CD4-positive, alpha-beta T cell treated with Interferon alpha-2 for 1 hour (primary cell): ENCODE measurements around the gene PSMB3.

Source experiments
- DNase-seq, 2 donors: peaks; one replicate each; pipeline ENCODE4 v3.0.0-alpha.2; 2020 to 2022

The PSMB3 gene

DNA sequence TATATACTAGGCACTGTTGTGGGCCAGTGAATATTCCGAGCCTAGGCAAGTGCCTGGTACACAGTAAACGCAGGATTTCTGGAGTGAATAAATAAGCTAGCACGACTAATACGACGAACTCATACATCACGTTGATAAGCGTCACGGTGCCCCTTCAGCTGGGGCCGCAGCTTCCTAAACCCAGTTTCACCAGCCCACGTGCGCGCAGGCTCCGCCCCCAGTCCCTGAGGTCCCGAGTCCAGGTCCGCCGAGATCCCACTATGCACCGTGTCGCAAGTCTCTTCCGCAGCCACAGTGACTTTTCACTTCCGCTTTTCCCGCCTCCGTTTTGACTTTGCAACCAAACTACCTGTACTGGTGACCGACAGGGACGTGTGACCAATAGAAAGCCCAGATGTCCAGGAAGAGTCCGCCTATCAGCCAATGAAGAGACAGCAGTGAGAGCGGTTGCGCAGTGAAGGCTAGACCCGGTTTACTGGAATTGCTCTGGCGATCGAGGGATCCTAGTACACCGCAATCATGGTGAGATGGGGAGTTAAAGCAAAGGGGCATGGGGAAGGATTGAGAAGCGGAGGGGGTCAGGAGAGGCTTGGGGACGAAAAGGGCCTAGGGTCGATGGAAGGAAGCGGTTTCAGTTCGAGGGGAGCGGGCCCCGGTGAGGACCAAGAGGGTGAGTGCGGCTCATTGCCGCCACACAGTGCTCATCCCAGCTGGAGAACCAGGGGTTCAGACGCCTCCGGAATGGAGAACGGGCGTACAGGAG lies at the start of gene PSMB3:
Gene PSMB3 (plus strand): TSS at position 434 of the 763 bp plus-strand sequence. CDS start 86 bp downstream, at position 520.
- peak; percentile 99 for DNase-seq

DNA sequence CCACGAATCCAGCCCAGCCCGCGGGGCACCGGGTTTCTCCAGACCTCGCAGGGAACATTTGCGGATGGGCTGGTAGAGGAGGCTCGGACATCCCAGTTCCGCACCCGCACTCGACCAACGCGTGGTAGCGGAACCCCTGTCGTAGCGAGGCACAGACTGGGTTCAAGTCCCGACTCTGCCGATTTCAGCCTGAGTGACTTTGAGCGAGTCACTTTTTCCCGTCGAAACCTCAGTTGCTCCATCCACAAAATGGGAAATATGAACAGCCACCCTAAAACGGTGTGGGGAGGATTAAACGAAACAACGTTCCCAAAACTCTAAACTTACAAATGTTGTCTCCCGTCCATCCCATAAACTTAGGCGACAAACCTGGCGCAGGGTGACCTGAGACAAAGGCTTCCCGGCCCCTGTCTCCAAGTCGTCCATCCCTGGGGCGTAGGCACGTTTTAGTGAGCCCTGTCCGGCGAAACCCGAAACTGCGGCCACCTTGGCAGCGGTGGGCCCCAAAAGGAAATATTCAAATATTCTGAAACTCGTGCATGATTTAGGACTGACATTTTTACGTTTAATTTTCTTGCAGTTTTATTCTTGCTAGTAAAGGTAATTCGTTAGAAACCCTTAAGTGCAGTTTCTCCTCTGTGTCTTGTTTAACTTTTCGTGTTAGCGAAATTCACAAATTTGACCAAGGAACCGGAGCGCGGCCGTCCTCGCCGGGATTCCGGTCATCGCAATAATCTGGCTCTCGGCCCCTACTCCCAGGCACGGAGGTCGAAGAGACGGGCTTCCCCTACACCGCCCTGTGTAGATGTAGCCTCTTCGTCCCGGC lies 49.4 kb upstream of the PSMB3 start:
- no peak for DNase-seq

DNA sequence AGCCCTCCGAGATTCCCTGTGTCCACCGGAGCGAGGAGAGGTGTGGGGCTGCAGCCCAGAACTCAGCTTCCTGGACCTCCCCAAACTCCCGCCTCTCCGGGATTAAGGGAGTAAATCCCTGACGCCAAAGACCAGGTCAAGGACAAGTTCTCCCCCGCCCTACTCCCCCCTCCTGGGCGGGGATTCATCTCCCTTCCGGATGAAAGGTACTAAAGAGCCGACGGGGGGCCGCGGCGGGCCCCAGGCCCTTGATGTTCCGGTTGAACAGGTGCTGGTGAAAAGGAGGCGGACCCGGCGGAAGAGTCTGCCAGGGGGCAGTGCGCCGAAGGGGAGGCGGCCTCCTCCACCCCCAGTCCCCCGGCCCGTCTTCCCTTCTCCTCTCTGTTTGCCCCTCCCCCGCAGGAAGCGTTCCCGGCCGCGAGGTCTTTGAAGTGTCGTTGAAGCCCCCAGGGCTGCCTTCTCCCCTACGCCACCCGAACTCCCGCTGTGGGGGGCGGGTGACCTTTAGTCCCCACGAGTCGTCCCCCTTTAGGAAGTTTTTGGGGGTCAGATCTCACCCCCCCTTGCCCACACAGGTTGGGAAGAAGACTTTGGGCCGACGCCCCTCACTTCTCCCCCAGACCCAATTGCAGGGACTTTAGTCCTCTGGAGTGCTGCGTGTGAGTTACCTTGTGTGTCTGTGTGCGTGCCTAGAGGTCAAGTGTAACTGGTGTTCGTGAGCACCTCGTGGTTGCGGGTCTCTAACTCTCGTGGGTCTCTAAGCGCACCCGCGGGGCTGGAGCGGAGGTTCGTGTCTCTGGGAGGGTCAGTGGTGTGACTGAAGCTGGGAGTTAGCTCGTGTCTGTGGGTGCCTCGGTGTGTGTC lies 48.6 kb upstream of the PSMB3 start:
- peak; percentile 83 to 85 for DNase-seq

- DNase-seq = peak; percentile 84 to 91
Observed at GRCh38 chr17:38704606-38705522, 47.7 kb upstream of the PSMB3 start, which contains the start of gene MLLT6. TSS of gene MLLT6 (plus strand) at chr17:38705273. CDS start at chr17:38705633, 360 bp downstream.

DNA sequence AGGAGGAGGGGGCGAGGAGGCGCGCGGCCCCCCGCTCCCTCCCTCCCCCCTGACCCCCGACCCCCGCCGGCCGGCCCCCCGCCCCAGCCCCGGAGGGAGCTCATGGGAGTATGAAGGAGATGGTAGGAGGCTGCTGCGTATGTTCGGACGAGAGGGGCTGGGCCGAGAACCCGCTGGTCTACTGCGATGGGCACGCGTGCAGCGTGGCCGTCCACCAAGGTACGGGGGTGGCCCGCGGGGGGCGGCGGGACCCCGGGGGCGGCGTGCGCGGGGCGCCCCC lies 47.1 kb upstream of the PSMB3 start:
- no peak for DNase-seq

DNA sequence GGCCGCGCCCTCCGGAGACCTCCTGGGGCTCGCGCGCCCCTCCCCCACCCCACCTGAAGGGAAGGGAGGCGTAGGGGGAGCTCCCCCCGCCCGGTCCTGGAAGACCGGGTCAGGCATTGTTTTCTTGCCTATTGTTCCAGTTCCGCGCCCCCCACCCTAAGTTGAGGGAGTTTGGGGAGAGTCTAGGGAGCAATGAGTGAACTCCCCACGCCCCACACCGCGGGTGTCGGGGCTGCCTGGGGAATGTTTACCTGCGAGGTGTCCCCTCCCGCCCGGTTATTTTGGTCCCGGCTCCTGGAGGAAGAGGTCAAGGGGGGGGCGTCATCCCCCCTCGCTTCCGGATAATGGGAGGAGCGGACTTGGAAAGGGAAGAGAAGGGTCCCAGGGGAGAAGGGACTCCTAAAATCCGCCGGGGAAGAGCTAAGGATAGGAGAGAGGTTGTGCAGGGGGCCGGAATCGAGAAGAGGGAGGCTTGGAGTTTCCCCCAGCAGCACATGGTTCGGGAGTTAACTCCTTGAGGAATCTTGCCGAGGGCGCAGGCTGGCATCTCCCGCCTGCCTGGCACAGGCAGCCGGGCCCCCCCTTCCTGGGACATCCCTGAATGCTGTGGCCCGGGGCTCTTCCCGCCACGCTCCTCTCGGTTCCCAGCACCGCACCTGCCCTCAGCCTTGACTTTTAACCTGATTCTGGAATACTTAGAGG lies 46.6 kb upstream of the PSMB3 start:
- DNase-seq = peak in 1 of 2 donors; percentile 39

- DNase-seq = peak in 1 of 2 donors; percentile 49
Observed at GRCh38 chr17:38706505-38707216, 45.9 kb upstream of the PSMB3 start.

DNA sequence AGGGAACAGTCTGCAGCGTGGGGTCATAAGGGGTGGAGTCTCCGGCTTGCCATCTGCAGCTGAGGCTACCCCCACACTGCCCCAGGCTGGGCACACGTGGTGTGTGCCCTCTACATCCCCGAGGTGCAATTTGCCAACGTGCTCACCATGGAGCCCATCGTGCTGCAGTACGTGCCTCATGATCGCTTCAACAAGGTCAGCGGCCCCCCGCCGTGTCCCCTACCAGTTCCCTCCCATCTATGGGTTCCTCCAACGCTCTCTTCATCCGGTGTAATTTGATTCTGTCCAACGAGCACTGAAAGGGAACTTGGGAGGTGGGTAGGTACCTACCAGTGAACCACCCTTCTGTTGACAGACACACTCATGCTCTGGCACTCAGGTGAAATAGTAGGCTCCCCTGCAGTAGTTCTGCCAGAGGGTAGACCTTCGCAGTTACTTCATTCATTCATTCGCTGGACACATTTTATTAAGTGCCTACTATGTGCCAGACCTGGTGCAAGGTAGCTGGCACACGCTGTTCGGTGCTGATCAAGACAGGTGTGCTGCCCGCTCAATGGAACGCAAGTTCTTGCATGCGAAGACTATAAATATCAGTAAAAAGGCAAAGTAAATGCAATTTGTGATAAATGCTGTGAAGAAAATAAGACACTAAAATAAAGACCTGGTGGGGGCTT lies 44.7 kb upstream of the PSMB3 start:
- DNase-seq = no peak

- DNase-seq = no peak
Observed at GRCh38 chr17:38709104-38709820, 43.3 kb upstream of the PSMB3 start.

- DNase-seq = no peak
Observed at GRCh38 chr17:38709864-38710603, 42.5 kb upstream of the PSMB3 start.

DNA sequence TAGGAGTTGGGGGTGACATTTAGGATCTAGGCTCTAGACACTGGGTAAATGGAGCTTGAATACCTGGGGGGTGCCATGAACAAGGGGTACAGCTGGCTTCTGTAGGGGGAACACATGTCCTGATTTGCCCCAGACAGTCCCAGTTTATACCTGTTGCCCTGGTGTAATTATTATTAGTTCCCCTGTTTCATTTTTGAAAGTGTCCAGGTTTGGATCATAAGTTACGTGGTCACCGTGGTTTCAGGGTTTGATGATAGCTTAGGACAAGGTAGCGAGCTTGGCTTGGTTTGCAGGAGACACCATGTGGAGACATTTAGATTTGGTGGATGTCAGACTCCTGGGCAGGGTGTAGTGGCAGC lies 42.0 kb upstream of the PSMB3 start:
- DNase-seq = no peak

DNA sequence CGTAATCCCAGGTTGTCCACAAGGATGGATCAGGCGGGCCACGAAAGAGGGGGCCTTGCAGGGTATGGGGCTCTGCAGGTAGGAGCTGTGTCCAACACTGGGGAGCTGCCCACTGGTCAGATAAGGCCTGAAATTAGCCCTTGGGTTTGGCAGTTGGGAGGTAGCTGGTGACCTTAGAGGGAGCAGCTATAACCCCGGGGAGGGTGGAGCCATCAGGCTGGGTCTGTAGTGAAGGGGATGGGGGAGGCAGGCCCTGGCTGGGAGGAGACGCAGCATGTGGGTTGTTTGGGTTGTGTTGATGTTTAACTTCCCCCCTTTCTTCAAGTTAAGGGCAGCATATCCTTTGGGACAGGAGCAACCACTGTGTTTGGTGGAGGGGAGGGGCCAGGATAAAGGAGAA lies 41.6 kb upstream of the PSMB3 start:
- DNase-seq = no peak

DNA sequence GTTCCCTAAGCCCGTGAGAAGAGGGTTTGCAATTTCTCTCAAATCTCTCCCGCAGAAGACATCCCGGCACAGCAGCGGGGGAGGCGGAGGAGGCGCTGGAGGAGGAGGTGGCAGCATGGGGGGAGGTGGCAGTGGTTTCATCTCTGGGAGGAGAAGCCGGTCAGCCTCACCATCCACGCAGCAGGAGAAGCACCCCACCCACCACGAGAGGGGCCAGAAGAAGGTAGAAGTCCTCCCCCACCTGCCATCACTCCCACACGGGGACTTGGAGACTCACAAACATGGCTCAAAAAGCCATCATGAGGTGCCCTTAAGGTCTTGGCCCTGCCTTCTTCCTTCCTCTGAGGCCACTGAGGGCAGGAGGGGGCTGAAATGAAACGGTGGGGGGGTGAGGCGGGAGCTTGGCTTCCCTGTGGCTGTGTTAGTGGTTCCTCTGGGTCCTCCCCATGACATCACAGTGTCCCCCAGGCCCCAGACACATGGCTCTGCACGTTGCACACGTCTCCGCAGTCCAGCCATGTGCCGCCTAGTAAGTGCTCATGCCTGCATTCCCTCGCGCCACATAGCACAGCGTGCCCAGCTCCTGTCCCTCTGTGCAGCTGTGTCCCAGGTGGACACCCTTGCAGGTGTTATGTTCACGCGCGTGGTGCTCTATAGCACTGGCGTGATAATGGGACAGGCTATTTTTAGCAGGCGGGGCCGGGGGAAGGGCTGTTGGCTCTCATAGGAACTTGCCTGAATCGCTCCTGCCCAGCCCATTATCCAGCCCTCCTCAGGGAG lies 40.6 kb upstream of the PSMB3 start:
- no peak for DNase-seq

DNA sequence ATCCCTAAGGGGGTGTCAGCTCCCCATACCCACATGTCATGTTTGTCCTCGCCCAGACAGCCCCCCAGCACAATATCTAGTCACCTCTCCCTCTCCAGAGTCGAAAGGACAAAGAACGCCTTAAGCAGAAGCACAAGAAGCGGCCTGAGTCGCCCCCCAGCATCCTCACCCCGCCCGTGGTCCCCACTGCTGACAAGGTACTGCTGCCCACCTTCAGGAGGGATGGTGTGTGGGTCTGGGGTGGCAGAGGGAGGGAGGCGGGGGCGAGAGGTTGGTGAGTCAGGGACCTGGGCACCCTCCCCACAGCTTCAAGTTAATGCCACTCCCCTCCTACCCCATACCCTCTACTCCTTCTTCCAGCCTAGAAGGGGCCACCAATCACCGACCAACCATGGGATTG lies 39.9 kb upstream of the PSMB3 start:
- no peak for DNase-seq

DNA sequence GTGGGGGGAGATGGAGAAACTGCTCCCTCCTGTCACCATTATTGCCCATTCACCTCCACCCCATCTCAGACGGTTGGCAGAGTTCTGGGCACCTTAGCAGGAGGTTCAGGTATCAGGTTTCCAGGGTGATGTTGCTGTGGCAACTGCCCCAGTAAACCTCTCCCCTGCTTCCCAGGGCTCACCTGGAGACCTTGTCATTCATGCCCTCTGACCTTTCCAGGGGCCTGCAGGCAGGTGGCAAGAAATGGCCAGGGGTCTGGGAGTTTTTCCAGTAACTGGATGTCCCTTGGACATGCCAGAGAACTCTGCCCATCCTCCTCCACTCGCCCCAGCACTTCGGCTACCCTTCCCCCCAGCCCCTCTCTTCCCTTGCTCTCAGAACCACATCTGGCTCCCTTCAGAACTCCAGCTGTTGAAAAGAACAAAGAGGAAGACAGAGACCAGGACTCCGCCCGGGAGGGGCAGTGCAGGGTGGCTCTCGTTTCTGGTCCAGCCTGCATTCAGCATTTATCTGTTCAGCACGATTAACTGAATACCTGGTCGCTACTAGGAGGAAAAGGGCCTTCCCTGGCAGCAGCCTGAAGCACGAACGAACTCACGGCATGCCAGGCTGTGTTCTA lies 39.0 kb upstream of the PSMB3 start:
- no peak for DNase-seq

DNA sequence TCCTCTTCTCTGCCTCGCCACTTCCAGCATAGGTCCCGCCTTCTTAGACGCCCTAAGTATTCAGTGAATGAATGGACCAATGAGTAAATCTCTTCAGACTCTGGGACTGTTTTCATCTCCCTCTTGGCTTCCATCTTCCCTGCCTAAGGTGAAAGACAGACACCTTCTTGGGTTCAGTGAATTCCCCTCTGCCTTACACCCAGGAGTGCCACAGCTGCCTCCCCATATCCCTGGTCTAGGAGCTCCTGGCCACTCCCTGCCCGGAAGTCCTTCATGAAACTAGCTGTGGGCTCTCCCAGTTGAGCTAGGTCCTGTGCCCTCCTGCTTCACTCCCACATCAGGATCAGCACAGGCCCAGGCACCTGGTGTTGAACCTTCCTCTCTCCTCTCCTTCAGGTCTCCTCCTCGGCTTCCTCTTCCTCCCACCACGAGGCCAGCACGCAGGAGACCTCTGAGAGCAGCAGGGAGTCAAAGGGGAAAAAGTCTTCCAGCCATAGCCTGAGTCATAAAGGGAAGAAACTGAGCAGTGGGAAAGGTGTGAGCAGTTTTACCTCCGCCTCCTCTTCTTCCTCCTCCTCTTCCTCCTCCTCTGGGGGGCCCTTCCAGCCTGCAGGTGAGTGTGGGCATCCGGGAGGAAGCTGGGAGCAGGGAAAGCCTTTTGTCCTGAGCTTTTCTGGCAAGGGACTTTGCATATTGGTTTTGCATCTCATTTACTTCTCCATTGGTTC lies 37.2 kb upstream of the PSMB3 start:
- DNase-seq = no peak
